ENCODE measurements around the gene AVPR2.

Gene AVPR2

DNA sequence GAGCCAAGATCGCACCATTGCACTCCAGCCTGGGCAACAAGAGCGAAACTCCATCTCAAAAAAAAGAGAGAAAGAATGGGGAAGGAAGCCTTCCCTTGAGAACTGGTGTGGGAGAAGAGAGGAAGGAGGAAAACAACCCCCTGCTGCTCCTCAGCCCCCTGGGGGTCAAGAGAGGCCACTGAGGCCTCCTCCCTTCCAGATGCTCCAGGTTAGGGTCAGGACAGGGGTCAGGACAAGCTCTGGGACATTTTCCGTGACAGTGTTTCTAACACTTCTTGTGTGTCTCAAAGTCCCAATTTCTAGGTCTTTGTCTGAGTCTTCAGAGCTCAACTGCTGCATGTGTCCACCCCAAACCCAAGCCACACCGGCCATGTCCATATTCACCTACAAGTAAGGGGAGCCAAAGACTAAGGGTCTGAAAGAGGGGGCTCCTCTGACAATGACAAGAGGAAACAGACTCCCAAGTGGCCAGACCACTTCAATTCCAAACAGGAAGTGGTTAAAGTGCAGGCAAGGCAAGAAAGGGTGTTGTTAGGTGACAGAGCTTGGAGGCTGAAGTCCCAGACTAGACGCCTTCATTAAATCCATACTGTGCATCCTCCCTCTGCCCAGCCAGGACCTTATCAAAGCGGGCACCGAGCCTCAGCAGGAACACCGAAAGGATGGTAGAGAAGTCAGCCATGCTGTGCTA lies 26.8 kb upstream of the AVPR2 start:
- H3K27ac ChIP-seq: no peak overlapping the region
- TF ChIP-seq, protein P1, sequence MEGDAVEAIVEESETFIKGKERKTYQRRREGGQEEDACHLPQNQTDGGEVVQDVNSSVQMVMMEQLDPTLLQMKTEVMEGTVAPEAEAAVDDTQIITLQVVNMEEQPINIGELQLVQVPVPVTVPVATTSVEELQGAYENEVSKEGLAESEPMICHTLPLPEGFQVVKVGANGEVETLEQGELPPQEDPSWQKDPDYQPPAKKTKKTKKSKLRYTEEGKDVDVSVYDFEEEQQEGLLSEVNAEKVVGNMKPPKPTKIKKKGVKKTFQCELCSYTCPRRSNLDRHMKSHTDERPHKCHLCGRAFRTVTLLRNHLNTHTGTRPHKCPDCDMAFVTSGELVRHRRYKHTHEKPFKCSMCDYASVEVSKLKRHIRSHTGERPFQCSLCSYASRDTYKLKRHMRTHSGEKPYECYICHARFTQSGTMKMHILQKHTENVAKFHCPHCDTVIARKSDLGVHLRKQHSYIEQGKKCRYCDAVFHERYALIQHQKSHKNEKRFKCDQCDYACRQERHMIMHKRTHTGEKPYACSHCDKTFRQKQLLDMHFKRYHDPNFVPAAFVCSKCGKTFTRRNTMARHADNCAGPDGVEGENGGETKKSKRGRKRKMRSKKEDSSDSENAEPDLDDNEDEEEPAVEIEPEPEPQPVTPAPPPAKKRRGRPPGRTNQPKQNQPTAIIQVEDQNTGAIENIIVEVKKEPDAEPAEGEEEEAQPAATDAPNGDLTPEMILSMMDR (conservative IDR thresholded peaks at IDR 0.05): no peak

DNA sequence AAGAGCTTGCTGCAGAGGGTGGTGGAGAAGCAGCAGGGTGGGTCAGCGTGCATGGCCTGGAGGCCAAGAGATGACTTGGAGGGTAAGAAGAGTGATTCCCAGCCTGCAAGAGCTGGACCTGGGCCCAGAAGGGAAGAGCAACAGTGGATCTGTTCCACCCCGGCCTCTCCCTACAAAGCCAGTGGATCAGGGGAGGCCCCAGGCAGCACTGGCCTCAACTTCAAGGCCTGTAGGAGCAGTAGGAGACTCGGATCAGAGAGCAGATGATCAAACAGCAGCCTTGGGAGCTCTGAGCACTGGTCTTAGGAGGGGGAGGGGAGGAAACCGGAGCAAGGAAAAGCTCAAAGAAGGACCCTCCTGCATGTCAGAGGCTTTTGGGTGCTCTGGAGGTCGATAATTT lies 26.1 kb upstream of the AVPR2 start:
- no peak overlapping the region for H3K27ac ChIP-seq
- TF ChIP-seq, protein P1 (conservative IDR thresholded peaks at IDR 0.05): no peak

DNA sequence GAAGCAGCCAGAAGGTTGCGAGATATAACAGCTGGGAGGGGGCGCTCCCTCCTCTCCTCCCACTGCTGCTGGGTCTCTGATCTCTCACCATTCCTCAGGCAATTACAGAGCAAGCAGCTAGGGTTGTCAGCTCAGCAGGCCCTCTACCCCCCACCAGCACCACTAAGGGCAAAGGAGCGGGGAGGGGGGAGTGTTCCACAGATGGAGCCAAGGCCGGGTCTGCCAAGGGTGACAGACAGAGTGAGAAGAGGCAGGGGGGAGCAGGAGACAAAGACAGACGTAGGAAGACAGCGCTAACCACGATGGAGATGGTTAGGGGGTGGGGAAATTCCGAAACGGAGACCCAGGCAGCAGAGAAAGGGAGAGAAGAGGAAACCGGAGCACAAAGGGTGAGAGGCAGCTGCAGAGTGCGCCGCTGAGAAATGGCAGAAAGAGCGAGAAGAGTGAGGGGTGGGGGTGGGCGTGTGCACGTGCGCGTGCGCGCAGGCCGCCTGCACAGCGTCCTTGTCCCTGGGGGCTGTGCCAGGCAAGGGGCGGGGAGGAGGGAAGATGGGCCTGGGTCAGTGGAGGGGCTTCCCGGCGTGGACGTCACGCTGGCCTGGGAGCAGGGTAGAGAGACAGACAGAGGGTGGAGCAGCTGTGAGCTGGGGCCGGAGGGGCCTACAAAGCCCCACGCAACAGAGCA lies 25.4 kb upstream of the AVPR2 start:
- TF ChIP-seq, protein P1 (conservative IDR thresholded peaks at IDR 0.05): no peak
- H3K27ac ChIP-seq: no peak overlapping the region

DNA sequence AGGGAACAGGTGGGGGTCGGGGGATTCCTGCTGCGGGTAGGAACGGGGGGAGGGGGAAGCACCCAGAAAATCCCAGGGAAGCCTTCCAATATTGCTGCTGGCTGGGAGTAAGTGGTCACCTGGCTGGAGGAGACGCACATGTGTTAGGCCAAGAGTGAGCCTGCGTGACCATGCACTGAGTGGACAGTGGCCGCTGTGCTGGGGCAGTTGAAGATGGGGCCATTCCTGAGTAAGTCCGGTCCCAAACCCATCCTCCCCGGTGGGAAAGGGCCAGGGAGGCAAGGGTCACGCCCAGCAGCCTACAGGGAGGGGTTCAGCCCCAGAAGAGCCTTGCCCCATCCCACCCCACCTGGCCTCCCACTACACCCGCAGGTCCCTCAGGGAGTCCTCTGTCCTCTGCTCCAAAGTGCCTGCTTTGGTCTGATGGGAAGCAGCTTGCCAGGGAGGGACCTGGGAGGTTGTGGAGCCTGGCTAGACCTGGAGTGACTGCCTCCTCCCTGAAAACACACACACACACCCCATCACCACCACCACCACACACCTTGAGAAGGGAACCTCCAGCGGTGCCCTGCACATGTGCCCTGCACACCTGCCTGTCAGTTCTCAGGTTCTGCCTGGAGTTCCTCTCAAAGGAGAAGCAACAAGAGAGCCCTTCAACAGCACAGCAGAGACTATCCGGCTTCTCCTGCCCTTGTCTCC lies 24.6 kb upstream of the AVPR2 start:
- no peak overlapping the region for H3K27ac ChIP-seq
- TF ChIP-seq, protein P1 (conservative IDR thresholded peaks at IDR 0.05): no peak

DNA sequence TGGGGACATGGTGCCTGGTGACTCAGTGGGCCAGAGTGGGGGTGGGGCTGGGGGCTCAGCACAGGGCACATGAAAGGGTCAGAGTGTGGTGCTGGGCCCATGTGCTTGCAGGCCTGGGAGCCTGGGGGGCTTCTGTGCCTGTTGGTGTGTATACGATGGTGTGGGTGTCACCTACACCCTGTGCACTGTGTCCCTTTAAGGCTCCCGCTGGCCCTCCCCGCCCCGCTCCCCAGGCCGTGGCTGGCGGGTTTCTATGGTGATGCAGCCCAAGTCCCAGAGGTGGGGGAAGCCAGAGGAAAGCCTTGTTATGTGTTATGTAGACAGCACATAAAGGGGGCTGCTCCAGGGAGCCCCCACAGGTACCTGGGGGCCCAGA lies 24.0 kb upstream of the AVPR2 start:
- H3K27ac ChIP-seq: no peak overlapping the region
- TF ChIP-seq, protein P1 (conservative IDR thresholded peaks at IDR 0.05): no peak

DNA sequence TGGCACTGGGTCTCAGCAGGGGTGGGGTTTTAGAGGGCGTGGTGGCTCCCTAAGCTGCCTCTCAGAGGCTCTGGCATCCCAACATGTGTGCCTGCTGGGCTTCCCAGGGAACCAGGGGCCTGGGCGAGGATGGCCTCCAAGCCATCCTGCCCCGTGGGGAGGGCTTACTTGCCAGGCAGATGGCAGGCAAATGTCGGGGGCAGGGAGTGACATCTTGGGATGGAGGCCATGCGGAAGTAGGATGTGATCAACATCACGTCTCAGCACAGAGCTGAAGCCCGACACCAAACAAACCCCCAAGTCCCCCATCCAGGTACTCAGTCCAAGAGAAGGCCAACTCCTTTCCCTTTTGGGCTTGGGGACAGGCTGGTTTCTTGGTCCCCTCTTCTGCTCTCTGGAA lies 23.2 kb upstream of the AVPR2 start:
- TF ChIP-seq, protein P1 (conservative IDR thresholded peaks at IDR 0.05): no peak
- H3K27ac ChIP-seq: no peak overlapping the region

DNA sequence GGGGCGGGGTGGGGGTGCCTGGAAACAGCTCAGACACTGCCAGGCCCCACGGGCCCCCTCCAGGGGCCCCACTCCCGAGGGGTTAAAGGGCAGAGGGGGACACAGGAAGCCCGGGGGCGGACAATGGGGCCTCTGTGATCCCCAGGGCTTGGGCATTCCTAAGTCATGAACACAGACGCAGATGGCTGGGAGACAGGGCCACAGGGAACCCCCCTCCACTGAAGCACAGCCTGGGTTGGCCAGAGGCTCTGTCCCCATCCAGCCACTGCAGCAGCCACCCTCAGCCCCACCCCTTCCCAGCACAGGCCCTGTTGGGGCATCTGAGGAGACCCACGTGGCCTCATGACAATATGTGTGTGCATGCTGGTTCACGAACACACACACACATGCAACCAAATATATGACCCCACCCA lies 22.4 kb upstream of the AVPR2 start:
- TF ChIP-seq, protein P1 (conservative IDR thresholded peaks at IDR 0.05): no peak
- H3K27ac ChIP-seq: no peak overlapping the region

All from VCaP (cell line).